LNCaP clone FGC (cell line): ENCODE results near the gene USP28.
"Not testable (repeated sequence)": the region's sequence is repeated elsewhere in the genome, so short reads cannot be mapped to it uniquely, and the experiment has no call there.

Source experiments
- DNase-seq: peaks from one replicate; pipeline ENCODE4 v3.0.0-alpha.2; 2011; ENCODE audit warnings: low read depth
- H3K4me3 ChIP-seq: 2 replicates; pipeline ENCODE4 v1.5.1; 2011; ENCODE audit warnings: mild to moderate bottlenecking, low read depth, low read length, control low read depth
- CTCF ChIP-seq: IDR thresholded peaks from 2 replicates; pipeline ENCODE4 v1.5.1; 2012; ENCODE audit warnings: mild to moderate bottlenecking; ENCODE audit not compliant: control insufficient read depth, insufficient read depth; ENCODE audit errors: extremely low read depth

The USP28 gene

GRCh38 chr11:113875234-113876073 lies at the start of gene USP28:
Gene USP28, minus strand, starts transcription at chr11:113875572. Its CDS starts 71 bp downstream, at chr11:113875501.
- TF ChIP-seq CTCF, result no peak
- peak within 1 kb of the TSS; percentile 76 for H3K4me3 ChIP-seq
- DNase-seq, result peak; percentile 81

- H3K4me3 ChIP-seq, result no peak overlapping the region
- DNase-seq, result no peak
- TF ChIP-seq CTCF, result no peak
These were observed 48.2 kb upstream of the USP28 start for GRCh38 chr11:113923572-113923971.

DNA sequence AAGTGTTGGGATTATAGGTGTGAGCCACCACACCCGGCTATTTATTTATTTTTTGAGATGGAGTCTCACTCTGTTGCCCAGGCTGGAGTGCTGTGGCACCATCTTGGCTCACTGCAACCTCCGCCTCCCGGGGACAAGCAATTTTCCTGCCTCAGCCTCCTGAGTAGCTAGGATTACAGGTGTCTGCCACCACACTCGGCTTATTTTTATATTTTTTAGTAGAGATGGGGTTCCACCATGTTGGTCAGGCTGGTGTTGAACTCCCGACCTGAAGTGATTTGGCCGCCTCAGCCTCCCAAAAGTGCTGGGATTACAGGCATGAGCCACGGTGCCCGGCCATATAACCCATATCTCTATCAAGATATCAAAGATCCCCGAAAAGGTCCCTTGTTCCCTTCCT lies 36.1 kb upstream of the USP28 start:
- DNase-seq, H3K4me3 ChIP-seq: not testable (repeated sequence)

- no peak for DNase-seq
These were observed 32.7 kb upstream of the USP28 start for GRCh38 chr11:113908098-113908497.

GRCh38 chr11:113907681-113908080 lies 32.3 kb upstream of the USP28 start:
- DNase-seq, result no peak
- TF ChIP-seq CTCF, result no peak
- H3K4me3 ChIP-seq, result no peak overlapping the region

More at GRCh38 chr11:113908098-113908497, 32.7 kb upstream of the USP28 start:
- TF ChIP-seq CTCF, result no peak
- H3K4me3 ChIP-seq, result no peak overlapping the region

- no peak overlapping the region for H3K4me3 ChIP-seq
- no peak for DNase-seq
- TF ChIP-seq CTCF, result no peak
These were observed 31.8 kb upstream of the USP28 start for GRCh38 chr11:113907152-113907551.

- TF ChIP-seq CTCF, result no peak
- peak; percentile 37 for DNase-seq
- no peak overlapping the region for H3K4me3 ChIP-seq
These were observed 31.1 kb upstream of the USP28 start for GRCh38 chr11:113906516-113906915.
